ENCODE data around the gene FRMD1. TPM values are rescaled to one million over a fixed set of nuclear protein-coding genes. Genes with fewer than 3 reads are reported as not detected.

FRMD1 gene
- total RNA-seq, 1 experiment from 2014 or later: not detected

GRCh38 chr6:168067081-168067759 lies 11.8 kb downstream of the FRMD1 start:
- POLR2A ChIA-PET (ENCODE audit: unreplicated experiment): no interaction called here

GRCh38 chr6:168064226-168064807 lies 14.7 kb downstream of the FRMD1 start:
- Histone ChIP-seq H3K4me1 (ENCODE audit: insufficient read depth, low read length) (no peaks in the 10 kb centered on the region), H3K9me2 (replicated peaks; ENCODE audit: low read length) (no peaks in the 10 kb centered on the region), H3K4me3 (ENCODE audit: low read length) (no peak overlapping the region), H2AFZ (ENCODE audit: low read length) (no peak overlapping the region), H3K27me3 (ENCODE audit: low read length) (peaks cover 14% of the 10 kb centered on the region), H3K79me2 (ENCODE audit: low read length) (no peaks in the 10 kb centered on the region), H3K27ac (ENCODE audit: low read length) (no peak overlapping the region), H3K36me3 (ENCODE audit: low read depth, low read length) (no peaks in the 10 kb centered on the region), H3K4me2 (ENCODE audit: low read length) (no peak overlapping the region), H3F3A (ENCODE audit: low read length, unreplicated experiment) (no peaks in the 10 kb centered on the region), H3K9ac (ENCODE audit: low read length) (no peak overlapping the region), H3K9me3 (ENCODE audit: low read length) (no peaks in the 10 kb centered on the region), H4K20me1 (ENCODE audit: low read length) (no peaks in the 10 kb centered on the region)
- TF ChIP-seq CTCF (conservative IDR thresholded peaks at IDR 0.05; ENCODE audit: low read depth, low read length): no peak
- TF ChIP-seq EZH2phosphoT487 (IDR thresholded peaks at IDR 0.05; ENCODE audit: borderline replicate concordance, low read length): no peak
- TF ChIP-seq EZH2 (IDR thresholded peaks at IDR 0.05; ENCODE audit: low read length, unreplicated experiment): no peak
- ChIA-PET CTCF (no interaction called here), POLR2A (ENCODE audit: unreplicated experiment) (no interaction called here)
- no TSS peak for BruUV-seq (replicated peaks)
- DNase-seq (no peak), ATAC-seq (no peak)
- intact Hi-C loops (cut with micrococcal nuclease): no loop called here

More at GRCh38 chr6:168067081-168067759, 11.8 kb downstream of the FRMD1 start:
- CTCF ChIA-PET: no interaction called here
- ATAC-seq: no peak
- no peak overlapping the region for H3K4me3 ChIP-seq (ENCODE audit: low read length)
- no peaks in the 10 kb centered on the region for H3K79me2 ChIP-seq (ENCODE audit: low read length)
- H3K9me2 ChIP-seq (replicated peaks; ENCODE audit: low read length): no peaks in the 10 kb centered on the region
- no peak overlapping the region for H3K9ac ChIP-seq (ENCODE audit: low read length)
- H3K36me3 ChIP-seq (ENCODE audit: low read depth, low read length): no peaks in the 10 kb centered on the region
- BruUV-seq (replicated peaks): no TSS peak
- H3K4me1 ChIP-seq (ENCODE audit: insufficient read depth, low read length): no peaks in the 10 kb centered on the region
- intact Hi-C loops (cut with micrococcal nuclease): no loop called here
- H4K20me1 ChIP-seq (ENCODE audit: low read length): no peaks in the 10 kb centered on the region
- no peak overlapping the region for H3K27ac ChIP-seq (ENCODE audit: low read length)
- H2AFZ ChIP-seq (ENCODE audit: low read length): no peak overlapping the region
- TF ChIP-seq EZH2phosphoT487 (IDR thresholded peaks at IDR 0.05; ENCODE audit: borderline replicate concordance, low read length): no peak
- no peak for TF ChIP-seq CTCF (conservative IDR thresholded peaks at IDR 0.05; ENCODE audit: low read depth, low read length)
- no peak for TF ChIP-seq EZH2 (IDR thresholded peaks at IDR 0.05; ENCODE audit: low read length, unreplicated experiment)
- no peak for DNase-seq
- no peak overlapping the region for H3K4me2 ChIP-seq (ENCODE audit: low read length)
- no peaks in the 10 kb centered on the region for H3F3A ChIP-seq (ENCODE audit: low read length, unreplicated experiment)
- H3K9me3 ChIP-seq (ENCODE audit: low read length): no peaks in the 10 kb centered on the region
- peaks cover 28% of the 10 kb centered on the region for H3K27me3 ChIP-seq (ENCODE audit: low read length)

- POLR2A ChIA-PET (ENCODE audit: unreplicated experiment): no interaction called here
- DNase-seq (no peak), ATAC-seq (no peak)
- no peaks in the 10 kb centered on the region for H3K4me1 ChIP-seq (ENCODE audit: insufficient read depth, low read length)
- H3K4me2 ChIP-seq (ENCODE audit: low read length): no peak overlapping the region
- no peaks in the 10 kb centered on the region for H3K9me2 ChIP-seq (replicated peaks; ENCODE audit: low read length)
- TF ChIP-seq EZH2phosphoT487 (IDR thresholded peaks at IDR 0.05; ENCODE audit: borderline replicate concordance, low read length) (no peak), CTCF (conservative IDR thresholded peaks at IDR 0.05; ENCODE audit: low read depth, low read length) (no peak), EZH2 (IDR thresholded peaks at IDR 0.05; ENCODE audit: low read length, unreplicated experiment) (no peak)
- H3K4me3 ChIP-seq (ENCODE audit: low read length): no peak overlapping the region
- no peak overlapping the region for H3K27ac ChIP-seq (ENCODE audit: low read length)
- H3K27me3 ChIP-seq (ENCODE audit: low read length): 0 out of 2 replicates have a peak, but pooled peaks cover 6% of the 10 kb centered on the region
- H3K79me2 ChIP-seq (ENCODE audit: low read length): no peaks in the 10 kb centered on the region
- no peaks in the 10 kb centered on the region for H3K9me3 ChIP-seq (ENCODE audit: low read length)
- H3K36me3 ChIP-seq (ENCODE audit: low read depth, low read length): no peaks in the 10 kb centered on the region
- intact Hi-C loops (cut with micrococcal nuclease): no loop called here
- no peaks in the 10 kb centered on the region for H4K20me1 ChIP-seq (ENCODE audit: low read length)
- H3K9ac ChIP-seq (ENCODE audit: low read length): no peak overlapping the region
- CTCF ChIA-PET: no interaction called here
- no peaks in the 10 kb centered on the region for H3F3A ChIP-seq (ENCODE audit: low read length, unreplicated experiment)
- H2AFZ ChIP-seq (ENCODE audit: low read length): no peak overlapping the region
- no TSS peak for BruUV-seq (replicated peaks)
These were observed 15.6 kb downstream of the FRMD1 start for GRCh38 chr6:168063431-168063830.
